Stimulated activated CD8-positive, alpha-beta memory T cell treated with anti-CD3 and anti-CD28 coated beads, Interleukin-7, amount 100 ng/mL, for 1 hour (primary cell): ENCODE data around the gene PLA2G4A.

Experiments used
- DNase-seq, 2 donors: peaks; one replicate each; pipeline ENCODE4 v3.0.0-alpha.2; 2020; ENCODE audit warnings: low read depth in 2 of 2

The PLA2G4A gene

GRCh38 chr1:186828611-186829454 is at the start of gene PLA2G4A:
Gene PLA2G4A (plus strand): TSS chr1:186828949. CDS start chr1:186854355, 25,406 bp downstream.
- peak in 1 of 2 donors; percentile 1 for DNase-seq

GRCh38 chr1:186780076-186780475 is 48.7 kb upstream of the PLA2G4A start:
- no peak for DNase-seq

GRCh38 chr1:186781730-186782129 is 47.0 kb upstream of the PLA2G4A start:
- DNase-seq = no peak

DNA sequence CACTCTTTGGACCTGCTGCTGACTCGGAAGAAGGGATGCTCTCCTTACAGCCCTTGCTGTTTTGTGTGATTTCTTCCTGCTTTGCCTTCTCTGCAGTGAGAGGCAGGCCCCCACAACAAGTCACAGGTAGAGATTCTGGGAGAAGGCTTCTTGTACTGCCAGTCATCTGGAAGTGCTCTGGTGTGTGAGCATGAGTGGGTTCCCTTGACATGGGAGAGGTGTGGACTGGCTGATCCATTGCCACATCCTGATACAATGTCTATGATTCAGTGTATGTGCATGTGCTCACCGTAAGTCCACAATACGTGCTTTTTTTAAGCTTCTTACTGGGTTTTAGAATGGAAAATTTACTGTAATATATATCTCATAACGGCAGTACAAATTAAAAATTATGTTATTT is 46.0 kb upstream of the PLA2G4A start:
- DNase-seq = no peak

- no peak for DNase-seq
Measured at GRCh38 chr1:186783193-186783592, 45.6 kb upstream of the PLA2G4A start.

DNA sequence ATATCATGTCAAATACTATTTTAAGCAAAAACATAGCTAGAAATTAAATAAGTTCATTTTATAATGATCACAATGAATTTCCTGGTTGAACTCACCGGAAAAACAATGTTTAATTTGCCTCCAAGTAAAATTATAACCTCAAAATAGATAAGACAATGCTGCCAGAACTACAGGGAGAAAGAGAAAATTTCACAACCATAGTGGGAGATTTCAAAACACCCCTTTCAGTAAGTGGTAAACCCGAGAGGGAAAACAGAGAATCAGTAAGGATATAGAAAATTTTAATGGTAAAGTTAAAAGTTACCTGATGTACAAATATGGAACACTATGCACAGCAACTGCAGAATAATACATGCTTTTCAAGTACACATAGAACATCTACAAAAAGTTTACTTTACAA is 43.2 kb upstream of the PLA2G4A start:
- no peak for DNase-seq

- no peak for DNase-seq
Measured at GRCh38 chr1:186790101-186790500, 38.6 kb upstream of the PLA2G4A start.

GRCh38 chr1:186792870-186793581 is 35.7 kb upstream of the PLA2G4A start:
- no peak for DNase-seq

GRCh38 chr1:186793582-186793927 is 35.2 kb upstream of the PLA2G4A start:
- no peak for DNase-seq

DNA sequence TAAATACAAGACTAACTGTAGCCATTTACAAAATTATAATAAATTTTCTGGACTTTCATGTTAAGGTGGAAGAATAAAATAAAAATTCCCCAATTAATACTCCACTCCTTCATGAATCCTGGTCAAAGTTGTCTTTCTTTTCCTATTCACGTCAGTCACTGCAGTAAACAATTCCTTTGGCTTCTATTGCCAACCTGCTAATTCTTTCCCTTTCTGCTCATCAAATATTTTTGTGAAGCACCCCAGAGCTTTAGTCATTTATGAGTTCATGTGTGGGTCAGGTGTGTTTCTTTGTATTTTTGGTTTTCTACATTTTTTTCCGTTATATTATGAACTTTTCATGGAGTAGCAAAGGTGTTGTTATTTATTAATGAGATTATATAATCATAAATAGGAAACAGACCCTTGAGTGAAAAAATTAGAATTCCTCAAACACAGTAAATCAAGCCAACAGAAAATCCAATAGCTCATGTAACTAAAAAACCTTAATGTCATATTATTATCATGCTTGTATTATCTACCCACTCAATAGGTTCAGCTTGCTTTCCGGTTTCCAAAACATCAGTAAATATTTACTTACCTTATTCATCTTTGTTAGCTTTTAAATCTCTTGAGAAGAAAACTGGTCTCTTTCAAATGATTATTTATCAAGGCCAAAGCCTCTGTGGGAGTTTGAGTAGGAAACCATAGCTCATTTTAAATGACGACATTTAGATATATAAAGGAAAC is 29.6 kb upstream of the PLA2G4A start:
- no peak for DNase-seq

DNA sequence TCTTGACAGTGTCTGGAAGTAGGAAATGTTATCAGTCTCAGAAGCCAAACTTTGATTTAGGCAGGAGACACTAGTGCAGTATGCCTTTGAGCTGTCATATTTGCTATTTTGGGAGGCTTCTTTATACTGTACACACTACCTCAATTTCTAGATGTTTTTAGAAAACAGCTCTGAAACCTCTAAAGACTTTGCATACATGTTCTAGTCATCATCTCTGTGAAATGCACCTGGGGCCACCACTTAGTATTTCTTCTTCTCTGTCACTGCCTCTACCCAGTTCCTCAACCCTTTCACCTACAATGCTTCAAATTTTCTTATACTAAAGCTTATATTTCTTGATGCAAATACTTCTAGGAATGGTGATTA is 29.1 kb upstream of the PLA2G4A start:
- DNase-seq = no peak

DNA sequence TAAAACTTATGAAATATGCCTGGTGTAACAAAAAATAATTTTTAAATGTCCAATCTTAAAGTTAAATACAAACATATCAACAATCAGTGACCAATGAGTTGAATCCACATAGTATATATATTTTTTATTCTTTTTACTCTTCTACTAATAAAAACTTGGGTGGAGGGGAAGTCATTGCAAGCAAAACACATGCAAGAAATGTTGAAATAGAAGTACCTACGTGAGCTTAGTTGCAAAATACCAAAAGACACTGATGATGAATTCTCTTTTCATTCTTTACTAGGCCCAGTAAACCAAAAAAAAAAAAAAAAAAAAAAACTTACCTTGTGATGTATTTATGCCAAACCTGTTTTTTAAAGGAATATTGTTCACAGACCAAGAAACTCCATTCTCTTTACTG is 26.4 kb upstream of the PLA2G4A start:
- DNase-seq = no peak

DNA sequence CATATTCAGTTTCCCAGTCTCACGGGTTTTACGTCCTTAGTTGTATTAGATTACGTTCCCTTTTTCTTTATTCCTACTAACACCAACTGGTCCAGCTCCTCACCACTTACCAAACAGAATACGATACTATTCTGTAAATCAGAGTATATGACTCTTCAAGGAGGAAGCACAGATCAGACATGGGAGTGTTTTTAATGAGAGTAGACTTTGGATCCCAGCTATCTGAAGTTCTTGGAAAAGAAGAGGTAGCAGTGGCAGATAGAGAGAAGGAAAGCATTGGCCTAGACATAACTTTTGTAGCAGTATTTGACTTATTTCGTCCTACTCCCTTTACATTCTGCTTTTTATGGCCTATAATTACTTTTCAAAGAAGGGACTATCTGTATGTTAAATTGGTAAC is 24.1 kb upstream of the PLA2G4A start:
- DNase-seq = no peak

- DNase-seq = no peak
Measured at GRCh38 chr1:186806477-186806876, 22.3 kb upstream of the PLA2G4A start.

DNA sequence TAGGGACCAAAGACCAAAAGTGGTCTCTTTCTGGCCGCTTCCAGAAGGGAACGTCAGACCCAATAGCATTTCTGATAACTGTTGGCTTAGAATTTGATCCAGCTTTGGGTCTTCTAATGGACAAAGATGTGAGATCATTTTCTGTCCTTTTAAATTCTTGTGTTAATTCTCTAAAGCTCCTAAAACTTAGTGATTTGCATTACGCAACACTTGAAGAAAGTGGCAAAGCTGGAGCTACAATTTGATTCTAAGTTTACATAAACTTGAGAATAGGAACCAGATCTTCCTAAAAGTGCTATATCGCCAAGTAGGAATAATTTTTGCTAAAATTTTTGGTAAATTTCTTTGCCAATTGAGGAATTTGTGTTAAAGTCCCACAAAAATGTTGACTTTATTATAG is 21.6 kb upstream of the PLA2G4A start:
- DNase-seq = no peak

DNA sequence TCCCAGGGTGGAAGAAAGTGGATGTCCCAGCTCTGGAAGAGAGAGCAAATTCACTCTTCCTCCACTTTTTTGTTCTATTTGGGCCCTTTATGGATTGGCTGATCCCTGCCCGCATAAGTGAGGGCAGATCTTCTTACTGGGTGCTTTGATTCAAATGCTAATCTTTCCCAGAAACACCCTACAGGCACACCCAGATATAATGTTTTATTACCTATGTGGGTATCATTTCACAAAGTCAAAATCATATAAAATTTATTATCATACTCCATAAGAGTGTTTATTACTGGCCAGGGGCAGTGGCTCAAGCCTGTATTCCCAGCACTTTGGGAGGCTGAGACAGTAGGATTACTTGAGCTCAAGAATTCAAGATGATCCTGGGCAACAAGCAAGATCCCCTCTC is 16.9 kb upstream of the PLA2G4A start:
- no peak for DNase-seq

GRCh38 chr1:186812570-186812969 is 16.2 kb upstream of the PLA2G4A start:
- no peak for DNase-seq

- DNase-seq = no peak
Measured at GRCh38 chr1:186813420-186813819, 15.3 kb upstream of the PLA2G4A start.

GRCh38 chr1:186819126-186819525 is 9.6 kb upstream of the PLA2G4A start:
- DNase-seq = no peak

GRCh38 chr1:186819563-186819962 is 9.2 kb upstream of the PLA2G4A start:
- no peak for DNase-seq

DNA sequence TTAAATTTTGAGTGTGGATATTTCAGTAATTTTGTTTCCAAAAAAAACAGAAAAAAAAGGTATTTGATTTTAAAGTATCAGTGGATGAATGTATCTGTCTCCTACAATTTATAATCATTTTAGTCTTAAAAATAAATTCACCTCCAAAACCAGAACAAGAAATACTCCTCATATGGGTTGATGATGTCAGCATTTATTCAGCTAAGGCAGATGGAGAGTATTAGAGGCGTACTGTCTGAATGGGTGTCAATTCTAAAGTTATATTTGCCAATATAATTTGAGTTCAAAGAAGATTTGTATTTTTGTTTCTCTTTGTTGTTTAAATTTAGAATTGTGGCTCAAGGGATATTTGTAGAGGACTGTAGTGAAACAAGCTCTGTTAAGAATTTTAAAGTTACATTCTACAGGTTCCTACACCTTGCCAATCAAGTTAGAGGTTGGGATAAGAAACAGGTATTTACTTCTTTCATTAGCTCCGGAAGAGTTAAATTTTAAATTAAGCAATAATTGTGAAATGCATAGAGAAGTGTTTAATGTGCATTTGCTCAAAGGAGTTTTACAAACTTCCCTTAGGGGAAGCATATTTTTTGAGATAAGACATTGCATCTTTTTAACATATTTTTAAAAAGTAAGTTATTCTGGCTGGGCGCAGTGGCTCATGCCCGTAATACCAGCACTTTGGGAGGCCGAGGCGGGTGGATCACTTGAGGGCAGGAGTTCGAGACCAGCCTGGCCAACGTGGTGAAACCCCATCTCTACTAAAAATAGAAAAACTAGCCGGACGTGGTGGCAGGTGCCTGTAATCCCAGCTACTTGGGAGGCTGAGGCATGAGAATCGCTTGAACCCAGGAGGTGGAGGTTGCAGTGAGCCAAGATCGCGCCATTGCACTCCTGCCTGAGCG is 1.2 kb downstream of the PLA2G4A start:
- no peak for DNase-seq

DNA sequence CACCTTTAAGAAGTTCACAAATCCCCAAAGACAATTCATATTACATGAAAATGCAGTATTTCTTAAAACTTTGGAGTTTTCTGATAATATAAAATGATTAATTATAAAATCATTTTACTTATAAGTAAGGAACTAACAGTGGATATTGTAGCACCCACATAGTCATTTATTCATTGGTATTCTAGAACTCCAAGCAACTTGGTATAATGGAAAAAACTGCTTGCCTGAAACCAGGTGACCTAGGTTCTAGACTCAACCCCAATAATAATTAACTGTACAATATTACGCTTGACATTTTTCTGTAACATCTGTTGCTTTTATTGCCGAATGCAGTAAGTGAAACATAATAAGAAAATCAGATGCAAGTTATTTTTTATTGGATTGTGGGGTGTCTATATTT is 2.4 kb downstream of the PLA2G4A start:
- DNase-seq = no peak
